WTC11 (cell line): ENCODE measurements around the gene DUS1L. TPM values are rescaled to one million over a fixed set of nuclear protein-coding genes. Genes with fewer than 3 reads are reported as not detected.

Experiments
- ATAC-seq: fragments of 200-7000 bp; cut with Tn5 transposase; 2 replicates; pipeline ENCODE4 v1.10.0; 2021; ENCODE audit warnings: mild to moderate bottlenecking, moderate library complexity
- CTCF ChIA-PET: fragments of 300-600 bp; sonication (Branson Sonifier 250); formaldehyde crosslinking; loops from one replicate; lab custom pipeline; 2021; ENCODE audit warnings: antibody characterized with exemption; lab: Charles Lee
- POLR2A ChIA-PET: fragments of 350-600 bp; sonication (Branson Sonifier 250); formaldehyde crosslinking; loops from one replicate; lab custom pipeline; 2021; ENCODE audit warnings: antibody characterized with exemption; lab: Charles Lee
- DNase-seq: peaks from one replicate; pipeline ENCODE4 v3.0.0; 2021; ENCODE audit warnings: low spot score
- H3K27ac Mint-ChIP-seq: 2 replicates; pipeline ENCODE4 v1.8.0; 2021; ENCODE audit warnings: mixed read lengths
- H3K27me3 Mint-ChIP-seq: 2 replicates; pipeline ENCODE4 v1.8.0; 2021; ENCODE audit warnings: low read depth, mild to moderate bottlenecking, moderate library complexity, mixed read lengths
- H3K36me3 Mint-ChIP-seq: 2 replicates; pipeline ENCODE4 v1.8.0; 2021; ENCODE audit warnings: mixed read lengths
- H3K4me1 Mint-ChIP-seq: 2 replicates; pipeline ENCODE4 v1.8.0; 2022; ENCODE audit warnings: mixed read lengths
- H3K4me3 Mint-ChIP-seq: 2 replicates; pipeline ENCODE4 v1.8.0; 2021; ENCODE audit warnings: mild to moderate bottlenecking, moderate library complexity, mixed read lengths
- H3K9me3 Mint-ChIP-seq: 2 replicates; pipeline ENCODE4 v1.8.0; 2021; ENCODE audit warnings: mixed read lengths
- CDX4 ChIP-seq: fragments of 250-450 bp; sonication (Bioruptor Pico); IDR thresholded peaks from 2 replicates; pipeline ENCODE4 v1.9.0; 2021; ENCODE audit warnings: moderate library complexity, mild to moderate bottlenecking, inconsistent platforms, borderline replicate concordance
- E2F5 ChIP-seq: sonication (generic); formaldehyde crosslinking; IDR thresholded peaks from 2 replicates; pipeline ENCODE4 v1.8.1; 2022; ENCODE audit warnings: mild to moderate bottlenecking, moderate library complexity, missing genetic modification reagents
- ESRRA ChIP-seq: sonication (generic); formaldehyde crosslinking; IDR thresholded peaks from 2 replicates; pipeline ENCODE4 v1.8.1; 2022; ENCODE audit warnings: mild to moderate bottlenecking, missing genetic modification reagents, borderline replicate concordance
- ETV6 ChIP-seq: sonication (generic); formaldehyde crosslinking; IDR thresholded peaks from 2 replicates; pipeline ENCODE4 v1.8.1; 2022; ENCODE audit warnings: mild to moderate bottlenecking, missing genetic modification reagents
- FOXK1 ChIP-seq: sonication (generic); formaldehyde crosslinking; IDR thresholded peaks from 2 replicates; pipeline ENCODE4 v1.8.0; 2022; ENCODE audit warnings: mild to moderate bottlenecking, moderate library complexity, missing genetic modification reagents
- FOXP4 ChIP-seq: sonication (generic); formaldehyde crosslinking; IDR thresholded peaks from 2 replicates; pipeline ENCODE4 v1.8.0; 2022; ENCODE audit warnings: mild to moderate bottlenecking, missing genetic modification reagents
- GABPB1 ChIP-seq: sonication (generic); formaldehyde crosslinking; IDR thresholded peaks from 2 replicates; pipeline ENCODE4 v1.8.1; 2023; ENCODE audit warnings: mild to moderate bottlenecking, missing genetic modification reagents
- IRF2 ChIP-seq: sonication (generic); formaldehyde crosslinking; IDR thresholded peaks from 2 replicates; pipeline ENCODE4 v1.8.0; 2022; ENCODE audit warnings: low read depth, missing genetic modification reagents, borderline replicate concordance
- JUN ChIP-seq: sonication (generic); formaldehyde crosslinking; IDR thresholded peaks from 2 replicates; pipeline ENCODE4 v1.8.0; 2023; ENCODE audit warnings: mild to moderate bottlenecking, missing genetic modification reagents
- MXD4 ChIP-seq: fragments of 250-450 bp; sonication (Bioruptor Pico); IDR thresholded peaks from 2 replicates; pipeline ENCODE4 v1.8.0; 2021; ENCODE audit warnings: mild to moderate bottlenecking, moderate library complexity, borderline replicate concordance
- NR2C2 ChIP-seq: sonication (generic); formaldehyde crosslinking; IDR thresholded peaks from 2 replicates; pipeline ENCODE4 v1.8.0; 2022; ENCODE audit warnings: mild to moderate bottlenecking, missing genetic modification reagents
- NR3C1 ChIP-seq: sonication (generic); formaldehyde crosslinking; conservative IDR thresholded peaks from 2 replicates; pipeline ENCODE4 v1.8.1; 2023; ENCODE audit warnings: low read depth, mild to moderate bottlenecking, missing genetic modification reagents
- RELA ChIP-seq: sonication (generic); formaldehyde crosslinking; IDR thresholded peaks from 2 replicates; pipeline ENCODE4 v1.8.1; 2022; ENCODE audit warnings: missing genetic modification reagents, mild to moderate bottlenecking, borderline replicate concordance
- SMAD4 ChIP-seq: sonication (generic); formaldehyde crosslinking; IDR thresholded peaks from 2 replicates; pipeline ENCODE4 v1.8.0; 2022; ENCODE audit warnings: mild to moderate bottlenecking, missing genetic modification reagents
- STAT6 ChIP-seq: sonication (generic); formaldehyde crosslinking; conservative IDR thresholded peaks from 2 replicates; pipeline ENCODE4 v1.8.1; 2023; ENCODE audit warnings: mild to moderate bottlenecking, low read depth, missing genetic modification reagents, moderate library complexity
- TP53 ChIP-seq: sonication (generic); formaldehyde crosslinking; IDR thresholded peaks from 2 replicates; pipeline ENCODE4 v1.8.1; 2023; ENCODE audit warnings: mild to moderate bottlenecking, missing genetic modification reagents
- USF1 ChIP-seq: sonication (generic); formaldehyde crosslinking; IDR thresholded peaks from 2 replicates; pipeline ENCODE4 v1.8.0; 2022; ENCODE audit warnings: mild to moderate bottlenecking, missing genetic modification reagents
- ZMAT4 ChIP-seq: fragments of 250-450 bp; sonication (Bioruptor Pico); IDR thresholded peaks from 2 replicates; pipeline ENCODE4 v1.9.0; 2021; ENCODE audit warnings: mild to moderate bottlenecking
- ZNF671 ChIP-seq: fragments of 250-450 bp; sonication (Bioruptor Pico); IDR thresholded peaks from 2 replicates; pipeline ENCODE4 v1.8.0; 2021; ENCODE audit warnings: mild to moderate bottlenecking
- total RNA-seq: library from RNA; stranded (reverse); gene quantifications from 3 replicates; pipeline ENCODE4 v1.2.3, GENCODE V29; 2021
- TF ChIP-seq, protein P1 (sequence below): sonication (generic); formaldehyde crosslinking; conservative IDR thresholded peaks from 2 replicates; pipeline ENCODE4 v1.8.1; 2022; ENCODE audit warnings: mild to moderate bottlenecking, missing genetic modification reagents
- TF ChIP-seq, protein P2 (sequence below): fragments of 250-450 bp; sonication (Bioruptor Pico); conservative IDR thresholded peaks from 2 replicates; pipeline ENCODE4 v1.9.0; 2021; ENCODE audit warnings: mild to moderate bottlenecking

The DUS1L gene
- total RNA-seq, 1 experiment from 2014 or later = 120 TPM

DNA sequence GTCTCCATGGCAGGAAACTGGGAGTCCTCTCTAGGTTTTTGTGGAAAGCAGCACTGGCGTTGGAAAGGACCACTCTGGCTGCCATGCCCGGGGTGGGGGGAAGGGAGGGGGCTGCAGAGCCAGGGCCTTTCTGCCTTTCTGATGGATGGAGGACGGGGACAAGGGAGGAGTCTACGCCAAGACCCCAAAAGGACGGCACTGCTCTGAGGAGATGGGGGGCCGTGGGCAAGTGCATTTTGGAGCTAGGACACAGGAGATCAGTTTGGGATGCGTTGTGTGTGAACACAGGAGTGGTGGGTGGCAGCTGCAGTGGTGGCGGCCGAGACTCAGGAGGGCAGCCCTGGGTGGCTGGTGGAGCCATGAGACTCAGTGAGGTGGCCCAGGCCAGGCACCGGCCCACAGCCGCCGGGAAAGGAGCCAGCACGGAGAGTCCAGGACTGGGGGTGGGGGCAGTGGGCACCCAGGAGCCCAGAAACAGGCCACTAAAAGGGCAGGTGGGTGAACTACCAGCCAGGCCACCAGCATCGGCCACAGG is 45.0 kb downstream of the DUS1L start (continued):
- TF ChIP-seq STAT6 = no peak
- TF ChIP-seq ZMAT4 (CRISPR knock-in tag) = no peak
- no peak for TF ChIP-seq NR2C2 (CRISPR knock-in tag)
- no peak for TF ChIP-seq ESRRA (CRISPR knock-in tag)

DNA sequence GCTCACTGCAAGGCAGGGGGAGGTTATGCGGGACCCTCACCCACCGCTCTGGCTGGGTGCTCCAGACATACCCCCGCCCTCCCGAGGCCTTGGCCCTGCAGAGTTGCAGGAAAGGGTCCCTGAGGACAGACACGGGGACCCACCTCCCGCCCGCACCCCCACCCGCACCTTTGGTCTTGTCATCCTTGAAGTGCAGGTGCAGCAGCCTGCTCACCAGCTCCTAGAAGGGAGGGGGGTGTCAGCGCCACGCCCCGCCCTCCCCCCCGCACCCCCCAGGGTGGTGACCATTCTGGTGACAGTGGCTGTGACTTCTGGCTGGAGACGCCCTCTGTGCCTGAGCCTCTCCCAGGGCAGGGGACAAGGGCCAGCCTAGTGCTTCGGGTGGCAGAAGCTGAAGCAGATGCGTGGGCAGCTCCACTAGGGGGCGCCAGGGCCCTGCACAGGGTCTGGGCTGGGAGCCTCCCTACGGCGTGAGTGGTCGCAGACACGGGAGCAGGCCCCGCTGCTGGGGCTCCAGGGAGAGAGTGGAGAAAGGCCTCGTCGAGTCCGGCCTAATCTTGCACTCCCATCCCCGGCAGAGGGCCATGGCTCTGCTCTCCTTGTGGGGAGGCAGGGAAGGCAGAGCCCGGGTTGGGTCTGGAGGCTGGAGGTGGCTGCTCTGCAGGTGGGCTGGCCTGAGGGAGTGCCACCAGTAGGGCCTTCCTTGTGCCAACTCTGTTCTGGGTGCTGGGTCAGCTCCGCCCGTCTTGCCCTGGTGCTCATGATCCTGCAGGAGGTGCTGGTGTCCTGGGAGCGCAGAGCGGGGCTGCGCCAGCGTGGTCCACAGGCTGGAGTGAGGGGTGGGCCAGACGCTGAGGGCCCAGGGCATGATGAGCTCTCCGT is 45.7 kb downstream of the DUS1L start:
- ATAC-seq = peak; percentile 9
- POLR2A ChIA-PET = interaction anchor here (0.5 to 1.7 kb wide), 3 partner anchors 12 to 104 kb away, joined by 3 to 5 read pairs (median 4); partner anchors contain the start of genes DCXR and RAC3
- H3K4me3 Mint-ChIP-seq = no peak overlapping the region
- peak; percentile 91 for DNase-seq
- no peak overlapping the region for H3K27ac Mint-ChIP-seq
- CTCF ChIA-PET = interaction anchor here (0.6 to 8.8 kb wide), 57 partner anchors 11 to 697 kb away, joined by 3 to 119 read pairs (median 4); partner anchors contain the start of genes DCXR, FN3KRP, MAFG and MCRIP1
- no peaks in the 10 kb centered on the region for H3K9me3 Mint-ChIP-seq
- H3K36me3 Mint-ChIP-seq = no peaks in the 10 kb centered on the region; the same call in 1 of the 2 replicates
- H3K4me1 Mint-ChIP-seq = peaks cover 11% of the 10 kb centered on the region
- H3K27me3 Mint-ChIP-seq = no peaks in the 10 kb centered on the region
- TF ChIP-seq MXD4 (CRISPR knock-in tag) (no peak), SMAD4 (CRISPR knock-in tag) (no peak), IRF2 (CRISPR knock-in tag) (no peak), TP53 (CRISPR knock-in tag) (no peak), E2F5 (CRISPR knock-in tag) (no peak), RELA (no peak), CDX4 (no peak), FOXP4 (CRISPR knock-in tag) (no peak), ZNF671 (CRISPR knock-in tag) (no peak), USF1 (CRISPR knock-in tag) (no peak), GABPB1 (peak; percentile 37; the same call in 1 of the 2 replicates), ETV6 (CRISPR knock-in tag) (no peak), JUN (CRISPR knock-in tag) (no peak), FOXK1 (CRISPR knock-in tag) (0 out of 2 replicates have a peak, but pooled peaks have one; percentile 34), NR3C1 (CRISPR knock-in tag) (no peak)
- TF ChIP-seq, protein P1, sequence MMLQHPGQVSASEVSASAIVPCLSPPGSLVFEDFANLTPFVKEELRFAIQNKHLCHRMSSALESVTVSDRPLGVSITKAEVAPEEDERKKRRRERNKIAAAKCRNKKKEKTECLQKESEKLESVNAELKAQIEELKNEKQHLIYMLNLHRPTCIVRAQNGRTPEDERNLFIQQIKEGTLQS (CRISPR knock-in tag) = no peak
- TF ChIP-seq, protein P2, sequence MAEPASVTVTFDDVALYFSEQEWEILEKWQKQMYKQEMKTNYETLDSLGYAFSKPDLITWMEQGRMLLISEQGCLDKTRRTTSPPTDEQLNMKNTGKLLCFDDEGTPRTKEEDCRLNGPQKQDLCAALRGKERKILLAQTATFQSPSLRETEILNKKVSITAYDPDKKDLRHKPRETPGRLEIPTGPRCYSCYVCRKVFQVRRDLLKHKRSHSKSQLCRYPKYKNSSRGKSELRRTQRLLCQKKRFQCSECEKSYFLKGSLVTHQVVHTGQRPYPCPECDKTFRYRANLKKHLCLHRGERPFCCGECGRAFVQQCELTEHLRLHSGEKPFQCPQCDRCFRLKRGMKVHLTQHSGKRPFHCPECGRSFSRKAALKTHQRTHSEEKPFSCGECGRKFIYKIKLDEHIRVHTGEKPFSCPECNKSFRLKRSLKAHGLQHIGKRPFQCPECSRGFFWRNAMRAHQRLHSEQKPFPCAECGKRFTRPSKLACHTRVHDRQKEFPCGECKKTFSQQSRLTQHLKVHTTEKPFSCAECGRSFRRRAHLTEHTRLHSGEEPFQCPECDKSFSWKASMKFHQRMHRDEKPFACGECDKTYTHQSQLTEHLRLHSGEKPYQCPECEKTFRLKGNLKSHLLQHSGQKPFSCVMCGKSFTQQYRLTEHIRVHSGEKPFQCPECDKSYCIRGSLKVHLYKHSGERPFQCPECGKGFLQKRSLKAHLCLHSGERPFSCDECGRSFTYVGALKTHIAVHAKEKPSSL (CRISPR knock-in tag) = no peak
